Astrocyte of the hippocampus (primary cell): ENCODE data around the gene TMEM89.

ENCODE experiments used
- DNase-seq: peaks from one replicate; pipeline ENCODE4 v3.0.0; 2011; ENCODE audit warnings: low read depth, low spot score

TMEM89 gene

GRCh38 chr3:48591436-48591835 is 30.1 kb downstream of the TMEM89 start:
- DNase-seq: no peak

DNA sequence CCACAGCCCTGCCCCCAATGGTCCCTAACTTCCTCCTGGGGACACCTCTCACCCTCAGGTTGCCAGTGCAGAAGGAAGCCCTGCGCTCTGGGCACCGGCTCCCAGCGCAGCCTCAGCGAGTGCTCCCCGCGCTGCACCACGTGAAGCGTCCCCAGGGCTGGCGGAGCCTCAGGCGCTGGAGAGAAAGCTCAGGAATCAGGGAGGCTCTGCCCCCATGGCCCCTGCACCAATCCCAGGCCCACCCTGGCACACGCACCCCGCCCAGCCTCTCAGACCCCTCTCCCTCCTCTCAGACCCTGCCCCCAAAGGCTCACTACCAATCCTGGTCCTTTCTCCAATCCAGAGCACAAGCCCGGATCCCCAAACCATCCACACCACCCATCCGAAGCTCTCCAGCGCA is 33.3 kb downstream of the TMEM89 start:
- DNase-seq: no peak

GRCh38 chr3:48587686-48588085 is 33.9 kb downstream of the TMEM89 start:
- no peak for DNase-seq

- no peak for DNase-seq
These were observed 36.2 kb downstream of the TMEM89 start for GRCh38 chr3:48585411-48585810.

GRCh38 chr3:48584836-48585235 is 36.7 kb downstream of the TMEM89 start:
- no peak for DNase-seq

DNA sequence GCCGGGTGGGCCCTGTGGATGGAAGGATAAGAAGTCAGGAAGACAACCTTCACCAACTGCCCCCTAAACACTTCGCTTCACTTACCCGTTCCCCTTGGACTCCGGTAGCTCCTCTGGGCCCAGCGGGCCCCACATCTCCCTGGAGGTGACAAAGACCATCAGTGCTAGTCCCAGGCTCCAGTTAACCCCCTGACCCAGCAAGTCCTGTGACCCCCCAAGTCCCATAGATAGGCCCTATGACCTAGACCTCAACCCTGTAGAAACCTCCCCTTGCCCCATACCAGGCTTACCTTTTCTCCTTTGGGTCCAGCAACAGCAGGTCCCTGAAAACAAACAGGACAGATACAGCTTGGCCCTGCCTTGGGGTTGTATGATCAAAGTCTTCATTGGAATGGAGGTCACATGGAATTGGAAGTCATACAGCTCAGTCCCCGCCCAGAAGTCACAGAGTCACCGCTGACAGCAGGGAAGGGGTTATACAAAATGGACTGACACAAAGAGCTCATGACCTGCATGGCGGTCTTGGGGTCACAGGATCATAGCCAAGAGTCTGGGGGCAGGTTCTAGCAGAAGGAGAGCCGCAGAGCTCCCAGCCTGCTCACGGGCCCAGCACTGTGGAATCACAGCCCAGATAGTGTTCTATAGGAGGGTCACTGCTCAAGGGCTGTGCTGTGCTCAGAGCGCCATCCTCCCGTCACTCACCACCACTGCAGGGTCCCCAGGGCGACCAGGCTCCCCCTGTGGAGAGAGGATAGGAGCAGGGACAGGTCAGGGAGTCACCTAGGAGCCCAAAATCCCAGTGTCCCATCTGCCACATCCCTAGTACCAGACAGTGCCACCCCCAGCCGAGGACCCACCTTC is 39.7 kb downstream of the TMEM89 start:
- no peak for DNase-seq

DNA sequence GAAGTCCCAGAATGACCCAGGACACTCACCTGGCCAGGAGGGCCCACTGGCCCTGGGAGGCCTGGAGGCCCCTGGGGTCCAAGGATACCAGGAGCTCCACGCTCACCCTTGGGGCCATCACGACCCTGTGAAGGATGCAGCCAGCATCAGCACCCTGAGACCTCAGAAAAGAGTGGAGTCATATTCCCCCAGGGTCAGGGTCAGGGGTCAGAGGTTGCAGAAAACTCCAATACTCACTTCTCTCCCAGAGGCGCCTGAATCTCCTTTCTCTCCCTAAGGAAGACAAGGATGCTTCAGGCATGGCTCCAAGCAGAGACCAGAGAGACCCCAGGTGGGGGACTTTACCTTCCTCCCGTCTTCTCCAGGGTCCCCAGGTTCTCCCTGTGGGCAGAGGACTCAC is 44.9 kb downstream of the TMEM89 start:
- no peak for DNase-seq

DNA sequence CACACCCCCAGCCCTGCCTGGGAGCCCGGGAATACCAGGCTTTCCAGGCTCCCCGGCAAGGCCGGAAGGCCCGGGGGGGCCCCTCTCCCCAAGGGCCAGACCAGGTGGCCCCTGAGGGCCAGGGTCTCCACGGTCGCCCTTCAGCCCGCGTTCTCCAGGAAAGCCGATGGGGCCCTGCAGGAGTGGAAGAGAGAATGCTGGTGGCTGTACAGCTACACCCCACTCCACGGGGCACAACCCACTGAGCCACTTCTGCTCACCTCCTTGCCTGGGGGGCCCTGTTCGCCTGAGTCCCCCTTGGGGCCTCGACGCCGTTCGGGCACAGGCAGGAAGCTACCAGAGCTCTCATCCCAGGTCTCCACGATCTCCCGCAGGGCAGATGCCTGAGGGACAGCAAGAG is 46.2 kb downstream of the TMEM89 start:
- no peak for DNase-seq

DNA sequence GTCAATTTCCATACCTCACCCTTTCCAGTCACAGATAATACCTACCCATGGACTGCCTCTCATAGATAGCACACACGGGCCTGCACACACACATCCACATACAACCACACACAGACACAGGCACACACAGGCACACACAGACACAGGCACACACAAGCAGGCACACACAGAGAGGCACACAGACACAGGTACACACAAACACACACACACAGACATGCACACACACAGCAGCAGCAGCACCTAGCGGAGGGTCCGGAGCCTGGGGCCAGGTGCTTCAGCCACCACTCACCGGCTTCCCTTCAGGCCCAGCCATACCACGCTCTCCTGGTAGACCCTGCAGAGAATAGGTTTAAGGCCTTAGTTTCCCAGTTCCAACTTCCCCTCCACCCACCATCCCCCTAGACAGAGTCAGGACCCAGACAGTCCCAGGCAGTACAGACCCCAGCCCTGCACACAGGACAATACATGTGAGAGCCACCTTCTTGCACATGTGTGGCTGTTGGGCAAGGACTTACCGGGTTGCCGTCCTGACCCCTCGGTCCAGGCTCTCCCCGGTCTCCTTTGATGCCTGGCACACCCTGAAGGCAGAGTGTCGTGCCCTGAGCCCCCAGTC is 47.5 kb downstream of the TMEM89 start:
- no peak for DNase-seq

DNA sequence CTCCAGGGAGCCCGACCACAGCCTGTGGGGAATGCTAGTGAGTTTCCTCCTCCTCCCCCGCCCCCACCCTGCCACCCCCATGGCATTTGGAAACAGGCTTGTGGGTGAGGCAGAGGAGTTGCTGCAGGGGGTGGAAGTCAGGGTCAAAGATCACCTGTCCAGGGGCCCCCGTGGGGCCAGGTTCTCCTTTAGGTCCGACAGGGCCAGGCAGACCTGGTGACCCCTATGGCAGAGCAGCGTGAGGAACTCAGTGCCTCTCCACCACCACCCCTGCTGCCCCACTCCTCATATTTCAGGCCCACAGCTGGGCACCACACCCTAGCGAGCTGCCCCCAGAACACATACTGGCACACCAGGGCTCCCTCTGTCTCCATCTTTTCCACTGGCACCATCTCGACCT is 49.1 kb downstream of the TMEM89 start:
- DNase-seq: no peak

GRCh38 chr3:48571938-48572337 is 49.6 kb downstream of the TMEM89 start:
- no peak for DNase-seq
